ENCODE data around the gene SLC39A3.

- TF ChIP-seq CEBPB (IDR thresholded peaks at IDR 0.05) (no peak), EP300 (IDR thresholded peaks at IDR 0.05; ENCODE audit: borderline replicate concordance) (no peak), CREB1 (IDR thresholded peaks at IDR 0.05; ENCODE audit: low read depth) (no peak), TAF1 (IDR thresholded peaks at IDR 0.05; ENCODE audit: low read depth) (no peak), USF1 (IDR thresholded peaks at IDR 0.05) (no peak), ZBTB7A (IDR thresholded peaks at IDR 0.05; ENCODE audit: low read depth) (no peak), RAD21 (IDR thresholded peaks at IDR 0.05; ENCODE audit: low read depth) (no peak), REST (IDR thresholded peaks at IDR 0.05; ENCODE audit: low read depth) (no peak), EGR1 (IDR thresholded peaks at IDR 0.05) (no peak), NFIC (IDR thresholded peaks at IDR 0.05) (no peak), YY1 (IDR thresholded peaks at IDR 0.05; ENCODE audit: low read depth) (no peak), FOXM1 (IDR thresholded peaks at IDR 0.05; ENCODE audit: borderline replicate concordance, low read depth) (no peak), MAX (IDR thresholded peaks at IDR 0.05) (no peak)
Measured at GRCh38 chr19:2758601-2759313, 18.9 kb upstream of the SLC39A3 start.

Data from Ishikawa (cell line).